Measurements from ENCODE around the gene SNAPC2.

GRCh38 chr19:7920519-7921301, 572 bp downstream of the SNAPC2 start:
- TF ChIP-seq CTCF (IDR thresholded peaks at IDR 0.05) = no peak
- TF ChIP-seq ZFX (IDR thresholded peaks at IDR 0.05; ENCODE audit: borderline replicate concordance) = no peak
